KG1 (cell line): ENCODE measurements around the gene PLIN1.
"Not testable (repeated sequence)": the region's sequence is repeated elsewhere in the genome, so short reads cannot be mapped to it uniquely, and the experiment has no call there.

ENCODE experiments used
- DNase-seq: peaks from one replicate; lab custom pipeline; 2025; lab: John Stamatoyannopoulos, UW

PLIN1 gene, protein sequence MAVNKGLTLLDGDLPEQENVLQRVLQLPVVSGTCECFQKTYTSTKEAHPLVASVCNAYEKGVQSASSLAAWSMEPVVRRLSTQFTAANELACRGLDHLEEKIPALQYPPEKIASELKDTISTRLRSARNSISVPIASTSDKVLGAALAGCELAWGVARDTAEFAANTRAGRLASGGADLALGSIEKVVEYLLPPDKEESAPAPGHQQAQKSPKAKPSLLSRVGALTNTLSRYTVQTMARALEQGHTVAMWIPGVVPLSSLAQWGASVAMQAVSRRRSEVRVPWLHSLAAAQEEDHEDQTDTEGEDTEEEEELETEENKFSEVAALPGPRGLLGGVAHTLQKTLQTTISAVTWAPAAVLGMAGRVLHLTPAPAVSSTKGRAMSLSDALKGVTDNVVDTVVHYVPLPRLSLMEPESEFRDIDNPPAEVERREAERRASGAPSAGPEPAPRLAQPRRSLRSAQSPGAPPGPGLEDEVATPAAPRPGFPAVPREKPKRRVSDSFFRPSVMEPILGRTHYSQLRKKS

DNA sequence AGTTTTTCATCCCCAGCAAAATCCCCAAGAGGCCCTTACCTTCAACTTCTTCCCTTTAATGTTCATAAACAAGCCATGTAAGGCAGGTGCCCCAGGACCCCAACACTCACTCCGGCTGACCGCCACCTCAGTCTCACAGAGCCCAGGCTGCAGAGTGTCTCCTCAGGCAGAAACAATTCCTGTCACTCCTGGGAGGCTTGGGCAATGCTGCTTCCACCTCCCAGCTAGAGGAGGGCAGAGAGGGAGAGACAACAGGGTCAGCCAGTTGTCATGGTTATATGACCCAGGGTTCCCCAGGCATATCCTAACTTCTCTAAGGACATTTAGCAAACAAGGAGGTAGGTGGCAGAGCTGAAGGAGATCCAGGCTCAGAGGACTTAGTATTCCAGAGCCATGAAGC lies at the start of gene PLIN1:
Gene PLIN1, minus strand, starts transcription at position 156 of the 400 bp plus-strand sequence. CDS start 1,878 bp downstream, outside the sequence.
- DNase-seq = no peak

GRCh38 chr15:89728254-89728653 lies 49.1 kb upstream of the PLIN1 start:
- DNase-seq = no peak

DNA sequence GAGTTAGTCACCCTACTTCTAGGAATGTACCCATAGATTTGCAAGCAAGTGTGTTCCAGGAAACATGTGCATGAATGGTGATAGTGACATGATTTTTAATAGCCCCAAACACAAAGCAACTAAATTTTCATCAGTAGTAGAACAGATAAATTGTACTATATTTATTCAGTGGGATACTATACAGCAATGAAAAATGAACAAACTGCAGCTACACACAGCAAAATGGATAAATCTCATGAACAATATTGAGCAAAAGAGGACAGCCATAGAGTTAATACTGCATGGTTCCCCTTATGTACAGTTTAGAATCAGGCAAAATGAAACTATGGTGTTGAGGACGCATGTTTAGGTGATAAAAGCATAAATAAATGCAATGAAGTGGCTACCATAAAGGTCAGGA lies 45.9 kb upstream of the PLIN1 start:
- DNase-seq = no peak

GRCh38 chr15:89724621-89725020 lies 45.5 kb upstream of the PLIN1 start:
- DNase-seq = no peak

GRCh38 chr15:89723031-89723430 lies 43.9 kb upstream of the PLIN1 start:
- no peak for DNase-seq

GRCh38 chr15:89714775-89715174 lies 35.6 kb upstream of the PLIN1 start:
- no peak for DNase-seq

GRCh38 chr15:89707577-89707976 lies 28.4 kb upstream of the PLIN1 start:
- DNase-seq = no peak

DNA sequence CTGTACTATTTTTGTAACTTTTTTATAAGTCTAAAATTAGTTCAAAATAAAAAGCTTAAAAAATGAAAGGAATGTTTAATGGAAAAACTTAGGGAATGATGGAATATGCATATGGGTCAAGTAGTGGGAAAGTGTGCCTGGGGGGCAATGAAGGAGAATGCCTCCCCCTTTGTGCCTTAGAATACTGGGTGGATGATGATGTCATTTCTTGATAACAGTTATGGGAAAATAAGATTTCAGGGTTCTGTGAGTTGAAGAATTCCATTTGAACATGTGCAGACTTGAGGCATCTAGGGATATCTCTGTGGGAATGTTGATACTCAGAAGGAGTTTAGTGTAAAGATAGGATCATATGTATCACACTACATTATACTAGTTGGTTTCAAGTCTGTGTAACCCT lies 25.2 kb upstream of the PLIN1 start:
- DNase-seq = no peak

DNA sequence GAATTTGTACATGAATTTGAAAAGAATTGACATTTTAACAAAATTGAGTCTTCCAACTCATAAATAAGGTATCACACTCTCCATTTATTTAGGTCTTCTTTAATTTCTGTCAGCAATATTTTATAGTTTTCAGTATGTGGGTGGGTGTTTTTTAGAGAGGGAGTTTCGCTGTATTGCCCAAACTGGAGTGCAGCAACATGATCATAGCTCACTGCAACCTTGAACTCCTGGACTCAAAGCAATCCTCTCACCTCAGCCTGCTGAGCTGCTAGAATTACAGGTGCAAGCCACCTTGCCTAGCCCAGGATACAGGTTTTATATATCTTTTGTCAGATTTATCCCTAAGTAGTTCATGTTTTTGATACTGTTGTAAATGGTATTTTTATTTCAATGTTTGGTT lies 16.0 kb upstream of the PLIN1 start:
- no peak for DNase-seq

DNA sequence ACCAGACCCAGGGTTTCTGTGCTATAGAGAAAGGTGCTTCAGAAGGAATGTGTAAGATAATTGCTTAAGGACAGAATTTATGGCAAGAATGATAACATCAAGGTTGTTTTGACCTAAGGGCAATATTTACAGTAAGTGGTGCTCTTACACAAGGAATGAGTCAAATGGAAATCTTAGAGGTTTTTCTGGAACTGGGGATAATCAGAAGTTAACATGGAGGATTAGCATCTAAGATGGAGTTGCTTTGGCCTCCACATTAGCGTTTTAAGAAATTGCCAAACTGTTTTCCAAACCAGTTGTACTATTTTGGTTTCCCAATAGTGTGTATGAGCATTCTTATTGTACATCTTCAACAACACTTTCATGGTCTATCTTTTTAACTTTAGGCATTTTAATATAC lies 14.5 kb upstream of the PLIN1 start:
- no peak for DNase-seq

- DNase-seq = no peak
Measured at GRCh38 chr15:89693091-89693490, 13.9 kb upstream of the PLIN1 start.

DNA sequence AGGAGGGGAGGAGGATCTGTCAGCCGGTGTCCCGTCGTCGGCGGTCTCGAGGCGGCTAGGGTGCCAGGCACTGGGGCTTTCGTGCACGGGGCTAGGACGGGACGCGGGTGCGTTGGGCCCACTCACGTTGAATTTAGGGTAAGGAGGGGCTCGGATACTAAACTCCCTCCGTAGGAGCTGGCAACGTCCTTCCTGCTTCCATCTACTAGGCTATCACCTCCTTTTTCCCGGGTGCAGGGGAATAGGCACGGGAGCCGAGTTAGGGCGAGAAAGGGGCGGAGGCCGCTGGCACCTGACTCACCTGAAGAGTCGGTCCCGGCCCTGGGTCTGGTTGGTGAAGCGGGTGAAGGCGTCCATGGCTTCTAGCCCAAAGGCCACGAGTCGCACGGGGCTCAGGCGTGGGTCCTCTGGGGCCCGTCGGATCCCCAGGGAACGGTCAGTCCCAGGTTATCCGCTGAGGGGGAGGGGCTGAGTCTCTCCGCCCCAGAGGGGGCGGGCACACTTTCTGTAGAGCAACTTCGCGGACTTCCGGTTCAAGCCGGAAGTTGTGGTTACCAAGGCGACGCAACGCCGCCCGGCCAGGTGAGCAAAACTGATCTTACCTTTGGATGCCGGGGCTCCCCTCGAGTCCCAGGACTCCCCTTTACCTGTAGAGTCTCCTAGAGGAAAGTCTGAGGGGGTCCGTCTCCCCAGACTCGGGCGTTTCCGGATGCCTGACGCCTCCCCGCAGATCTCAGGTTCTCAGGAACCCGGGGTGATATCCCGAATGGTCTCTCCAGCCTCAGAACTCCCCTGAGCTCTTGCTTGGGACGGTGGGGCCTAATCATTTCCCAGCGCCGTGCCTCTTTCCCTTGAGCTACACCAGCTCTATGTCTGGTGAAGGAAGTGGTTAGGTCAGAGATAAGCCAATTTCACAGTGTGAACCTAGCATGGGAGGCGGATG lies 11.4 kb upstream of the PLIN1 start, which contains the start of the genes PEX11A and WDR93:
Gene PEX11A, minus strand, starts transcription at position 479 of the 943 bp plus-strand sequence. Its CDS starts 122 bp downstream, at position 357.
Gene WDR93, plus strand, starts transcription at position 536 of the 943 bp plus-strand sequence. CDS start 10,936 bp downstream, outside the sequence.
- peak; percentile 62 for DNase-seq

- not testable (repeated sequence) for DNase-seq
Measured at GRCh38 chr15:89689930-89690275, 10.7 kb upstream of the PLIN1 start.

GRCh38 chr15:89686522-89686921 lies 7.4 kb upstream of the PLIN1 start:
- DNase-seq = no peak

- no peak for DNase-seq
Measured at GRCh38 chr15:89685995-89686394, 6.8 kb upstream of the PLIN1 start.

DNA sequence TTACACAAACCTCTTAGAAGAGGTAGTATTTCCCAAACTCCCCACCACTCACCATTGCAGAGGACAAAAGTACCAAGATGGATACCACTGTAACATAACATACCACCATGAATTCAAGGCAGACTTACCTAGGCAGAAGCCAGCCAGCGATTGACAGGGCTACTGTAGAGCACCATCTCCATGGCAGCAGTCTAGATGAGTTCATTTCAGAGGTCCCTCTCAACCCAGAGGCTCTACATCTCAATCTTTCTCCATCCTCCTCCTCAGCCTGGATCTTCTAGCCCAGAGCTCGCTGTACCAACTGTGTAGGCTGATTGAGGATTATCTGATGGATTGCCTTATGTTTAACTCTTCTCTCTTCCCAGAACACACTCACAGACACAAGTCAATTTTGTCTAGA lies 2.0 kb upstream of the PLIN1 start:
- DNase-seq = no peak

- no peak for DNase-seq
Measured at GRCh38 chr15:89680282-89680873, 1.2 kb upstream of the PLIN1 start.

DNA sequence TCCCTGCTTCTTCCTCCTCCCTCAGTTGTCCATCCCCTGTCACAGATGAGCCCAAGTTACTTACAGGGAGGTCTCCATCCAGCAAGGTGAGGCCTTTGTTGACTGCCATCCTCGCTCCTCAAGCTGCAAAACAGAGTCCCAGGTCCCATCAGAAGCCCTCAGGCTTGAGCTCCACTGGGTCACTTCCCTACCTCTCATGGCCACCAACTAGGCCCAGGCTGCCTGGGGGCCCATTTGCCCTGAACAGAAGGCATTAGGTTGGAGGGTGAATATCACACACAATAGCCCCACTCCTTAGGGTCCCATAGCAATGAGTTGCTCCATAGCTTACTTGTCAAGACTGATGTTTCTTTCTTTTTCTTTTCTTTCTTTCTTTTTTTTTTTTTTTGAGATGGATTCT lies 1.8 kb downstream of the PLIN1 start:
- DNase-seq = no peak

DNA sequence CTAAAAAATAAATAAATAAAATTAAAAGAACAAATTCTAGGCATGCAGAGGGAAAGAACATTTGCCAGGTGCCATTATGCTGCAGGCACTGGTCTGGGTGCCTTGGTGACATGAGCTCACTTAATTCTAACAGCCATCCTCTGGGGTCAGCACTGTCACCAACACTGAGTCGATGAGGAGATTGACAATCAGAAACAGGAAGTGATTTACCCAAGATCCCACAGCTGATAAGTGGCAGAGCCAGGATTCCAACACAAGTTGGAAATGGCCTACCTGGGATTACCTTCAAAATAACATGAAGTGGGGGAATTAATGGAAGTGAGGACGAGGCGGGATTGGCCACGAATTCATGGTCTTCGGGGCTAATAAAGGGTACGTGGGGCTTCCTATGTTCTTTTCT lies 3.6 kb downstream of the PLIN1 start:
- no peak for DNase-seq

DNA sequence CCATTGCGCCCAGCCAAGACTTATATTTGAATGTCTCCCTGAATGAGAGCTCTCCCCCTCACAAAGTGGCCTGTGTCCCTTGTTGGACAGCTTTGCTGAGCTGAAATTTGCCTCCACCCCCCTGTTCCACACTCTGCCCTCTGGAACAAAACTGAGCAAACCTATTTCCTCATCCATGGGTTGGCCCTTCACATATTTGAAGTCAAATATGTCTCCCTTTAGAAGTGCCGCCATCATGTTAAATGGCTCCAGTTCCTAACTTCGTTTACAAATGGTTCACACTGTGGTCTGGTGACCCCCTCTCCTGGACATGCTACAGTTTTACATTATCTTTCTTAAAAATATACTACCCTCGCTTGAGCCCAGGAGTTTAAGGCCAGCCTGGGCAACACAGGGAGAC lies 4.6 kb downstream of the PLIN1 start:
- no peak for DNase-seq

DNA sequence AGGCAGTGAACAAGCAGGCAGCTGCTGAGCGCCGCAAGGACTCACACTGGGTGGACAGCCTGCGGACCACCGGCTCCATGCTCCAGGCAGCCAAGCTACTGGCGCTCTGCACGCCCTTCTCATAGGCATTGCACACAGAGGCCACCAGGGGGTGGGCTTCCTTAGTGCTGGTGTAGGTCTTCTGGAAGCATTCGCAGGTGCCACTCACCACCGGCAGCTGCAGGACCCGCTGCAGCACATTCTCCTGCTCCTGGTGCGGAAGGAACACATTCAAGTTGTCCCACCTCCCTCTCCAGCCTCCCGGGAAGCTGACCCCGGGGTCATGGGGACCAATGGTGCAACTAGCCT lies 6.0 kb downstream of the PLIN1 start:
- no peak for DNase-seq
